Stimulated activated CD8-positive, alpha-beta memory T cell treated with anti-CD3 and anti-CD28 coated beads, Interleukin-7, amount 100 ng/mL, for 48 hours (primary cell): ENCODE data around the gene PRKN.

Experiments used
- DNase-seq, 2 donors: peaks; one replicate each; pipeline ENCODE4 v3.0.0-alpha.2; 2020; ENCODE audit warnings: low read depth in 1 of 2; ENCODE audit errors: extremely low read depth in 1 of 2

Gene PRKN

DNA sequence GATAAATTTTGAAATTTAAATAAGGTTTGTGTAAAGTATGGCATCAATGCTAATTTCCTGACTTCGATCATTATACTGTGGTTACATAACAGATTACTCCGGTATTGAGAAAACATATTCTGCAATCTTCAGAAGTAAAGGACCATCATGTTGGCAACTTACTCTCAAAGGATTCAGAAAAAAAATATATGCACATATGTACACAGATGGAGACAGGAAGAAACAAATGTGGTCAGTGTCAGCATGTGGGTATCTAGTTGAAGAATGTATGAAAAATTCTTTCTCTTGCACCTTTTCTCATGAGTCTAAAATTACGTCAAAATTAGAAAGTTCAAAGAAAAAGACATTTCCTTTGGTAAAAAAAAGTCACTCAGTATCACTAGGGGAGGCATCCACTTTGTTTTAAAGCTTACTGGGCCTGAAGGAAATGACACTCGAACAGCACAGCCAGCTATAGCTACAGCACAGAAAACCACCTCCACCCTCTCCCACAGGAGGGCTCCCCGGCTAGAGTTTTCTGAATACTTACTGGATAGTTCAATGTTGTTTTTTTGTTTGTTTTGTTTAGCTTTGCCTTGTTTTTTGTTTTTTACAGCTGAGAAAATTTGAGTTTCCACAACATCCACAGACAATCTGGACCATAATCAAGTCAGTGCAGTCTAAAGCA, 1136.5 kb downstream of the PRKN start:
- no peak for DNase-seq

DNA sequence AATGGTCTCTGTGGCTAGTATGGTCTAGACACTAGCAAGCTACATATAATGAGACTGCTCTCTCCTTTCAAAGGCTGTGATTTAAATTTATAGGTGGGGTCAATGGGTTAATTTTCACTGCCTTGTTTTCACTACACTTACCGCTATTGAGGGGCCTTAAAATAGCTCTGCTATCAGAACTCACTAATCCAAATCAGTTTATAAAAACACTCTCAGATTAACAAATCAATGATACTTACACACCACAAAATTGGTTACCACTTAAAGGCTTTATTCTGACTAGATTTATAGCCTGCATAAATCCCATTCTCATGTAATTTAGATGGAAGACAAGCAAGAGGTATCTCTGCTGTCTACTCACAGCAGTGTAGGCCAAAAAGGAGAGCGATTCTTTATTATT, 1140.7 kb downstream of the PRKN start:
- DNase-seq: no peak

DNA sequence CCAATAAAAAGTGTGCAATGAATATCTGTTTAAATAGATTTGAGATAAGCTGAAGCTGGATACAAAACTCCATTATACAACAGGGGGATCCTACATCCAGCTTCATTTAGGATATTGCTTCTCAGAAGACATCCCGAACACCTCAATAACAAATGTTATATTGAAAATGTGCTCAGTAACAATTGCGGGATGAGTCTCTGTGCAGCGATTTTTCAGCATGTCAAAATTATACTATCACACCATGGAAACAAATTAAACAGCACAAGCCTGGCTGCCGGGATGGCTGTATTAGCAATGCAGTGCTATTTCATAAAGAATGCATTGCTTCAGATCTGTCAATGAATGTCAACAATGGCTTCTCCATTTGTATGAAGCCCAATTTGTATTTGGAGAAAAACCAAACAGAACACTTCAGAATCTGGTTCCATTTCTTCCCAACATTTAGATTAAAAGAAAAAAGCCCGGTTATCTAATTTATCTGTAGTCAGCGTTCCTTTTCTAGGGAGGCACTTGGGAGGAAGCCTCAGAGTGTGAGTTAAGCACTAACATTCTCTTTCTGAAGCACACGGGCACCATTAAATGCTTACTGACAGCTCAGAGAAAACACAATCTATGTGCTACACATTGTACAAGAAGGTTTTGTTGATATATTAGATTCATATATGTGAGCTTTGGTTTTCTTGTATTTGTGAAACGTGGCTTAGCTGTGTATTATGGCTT, 1142.8 kb downstream of the PRKN start:
- no peak for DNase-seq

DNA sequence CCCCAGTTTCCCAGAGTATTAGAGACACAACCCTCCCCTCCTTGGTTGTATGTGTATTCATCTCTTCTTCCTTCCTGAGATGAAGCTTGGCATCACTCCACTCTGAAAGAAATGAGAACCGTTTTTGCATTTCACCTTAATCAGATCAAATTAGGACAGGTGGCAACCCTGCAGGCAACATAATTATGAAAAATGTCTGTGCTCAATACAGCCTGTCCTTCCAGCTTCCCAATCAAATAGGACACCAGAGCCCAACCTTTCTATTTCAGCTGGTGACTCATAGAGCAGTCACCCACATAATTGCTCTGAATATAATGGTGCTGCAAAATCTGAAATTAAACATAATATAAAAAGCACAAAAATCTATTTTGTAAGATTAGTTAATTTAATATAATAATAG, 1143.5 kb downstream of the PRKN start:
- no peak for DNase-seq

DNA sequence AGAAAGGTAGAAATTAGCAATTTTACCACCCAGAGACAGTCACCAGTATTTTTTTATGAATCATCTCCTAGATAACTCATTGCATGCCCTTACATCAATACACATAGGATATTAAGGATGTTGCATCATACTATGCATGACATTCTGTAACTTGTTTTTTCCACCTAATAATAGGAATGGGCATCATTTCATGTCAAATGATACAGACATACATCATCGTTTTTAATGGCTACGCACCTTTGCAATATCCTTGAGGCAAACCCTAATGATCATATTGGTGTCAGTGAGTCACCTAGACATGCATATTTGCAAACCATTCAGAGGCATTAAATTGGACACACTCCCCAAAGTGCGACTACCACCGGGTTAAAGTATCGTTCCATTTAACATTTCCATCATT, 1144.0 kb downstream of the PRKN start:
- no peak for DNase-seq

DNA sequence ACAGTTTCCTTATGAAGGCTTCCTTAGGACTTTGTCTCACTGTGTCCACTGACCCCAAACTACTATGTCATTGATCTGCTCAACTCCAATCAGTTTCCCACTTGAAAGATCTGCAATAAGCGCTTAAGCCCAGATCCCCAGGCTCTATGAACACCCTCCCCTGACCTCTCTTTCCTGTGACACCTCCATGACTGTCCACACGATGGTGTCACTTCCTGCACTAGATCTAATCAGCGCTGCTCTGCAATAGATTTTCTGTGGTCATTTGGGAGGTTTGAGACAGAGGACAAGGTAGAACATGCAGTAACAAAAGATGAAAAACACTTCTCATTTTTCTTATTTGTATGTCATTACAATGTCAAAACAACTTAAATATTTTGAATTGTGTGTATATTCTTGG, 1149.1 kb downstream of the PRKN start:
- DNase-seq: no peak

DNA sequence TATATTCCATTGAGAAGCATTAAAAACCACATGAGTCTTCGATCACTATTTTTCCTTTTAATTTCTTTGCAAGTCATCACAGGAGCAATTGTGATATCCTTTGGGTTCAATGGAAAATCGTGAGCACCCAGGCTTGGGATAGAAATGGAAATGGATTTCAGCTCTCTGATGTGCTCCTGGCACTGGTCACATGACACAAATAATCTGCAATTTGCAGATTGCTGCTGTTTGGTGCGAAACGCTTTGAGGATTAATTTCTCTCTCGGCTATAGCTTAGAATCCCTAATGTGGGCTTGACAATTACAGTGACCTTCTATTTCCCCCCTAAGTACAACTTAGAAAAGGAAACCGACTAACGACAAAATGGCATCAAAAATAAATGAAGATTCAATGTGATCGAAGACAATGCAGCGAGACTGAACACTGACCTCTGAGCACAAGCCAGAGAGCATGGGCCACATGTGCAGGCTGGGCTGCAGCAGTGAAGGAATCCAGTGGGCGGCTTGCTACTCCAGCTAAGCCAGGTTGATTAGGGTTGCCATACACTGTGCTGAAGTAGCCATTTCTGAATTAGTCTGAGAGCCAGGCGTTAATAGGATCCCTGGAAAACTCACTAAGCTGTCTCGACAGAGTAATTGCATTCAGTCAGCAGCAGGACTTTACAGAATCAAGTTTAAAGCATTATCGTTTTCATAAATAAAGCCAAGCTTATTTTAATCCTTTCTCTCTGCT, 1151.9 kb downstream of the PRKN start:
- DNase-seq: no peak

DNA sequence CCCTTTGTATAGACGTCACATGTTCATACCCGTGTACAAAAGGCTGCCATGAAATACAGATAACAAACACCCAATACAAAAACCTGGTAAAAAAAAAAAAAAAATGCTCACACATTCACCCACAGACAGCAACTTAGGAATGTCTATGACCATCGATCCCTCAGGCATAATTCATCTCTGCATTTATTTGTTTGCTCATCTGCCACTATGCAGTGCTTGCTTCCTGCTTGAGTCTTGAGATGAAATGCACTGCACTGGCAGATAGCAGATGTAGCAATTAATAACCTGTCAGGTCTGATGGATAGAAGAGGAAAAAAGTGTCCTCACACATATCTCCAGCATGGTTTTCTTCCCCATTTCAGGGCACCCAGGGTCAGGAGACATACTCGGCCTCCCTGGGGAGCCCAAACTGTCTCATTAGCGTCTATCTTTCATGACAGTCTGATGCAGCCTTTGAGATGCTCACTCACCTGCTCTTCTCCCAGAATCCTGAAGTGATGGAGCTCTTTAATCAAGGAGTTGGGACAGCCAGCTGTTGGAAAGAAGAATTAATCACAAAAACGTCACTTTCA, 1158.6 kb downstream of the PRKN start:
- DNase-seq: no peak

DNA sequence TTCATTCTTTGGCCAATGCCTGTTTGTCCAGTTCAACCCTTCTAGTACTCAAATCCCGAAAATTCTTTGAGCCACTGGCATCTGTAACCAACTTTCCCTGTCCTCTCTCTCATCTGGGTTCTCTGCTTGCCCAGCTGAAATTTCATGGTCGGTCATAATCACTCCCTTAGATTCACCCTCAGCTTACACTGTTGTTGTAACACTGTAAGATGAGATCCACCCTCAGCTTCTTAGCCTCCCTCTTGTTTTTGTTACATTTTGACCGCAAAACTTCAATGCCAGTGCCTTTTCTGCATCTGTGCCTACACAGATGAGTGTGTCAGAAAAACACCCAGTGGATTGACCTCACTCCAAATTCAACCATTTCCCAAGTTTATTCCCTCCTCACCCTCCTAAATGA, 1162.6 kb downstream of the PRKN start:
- DNase-seq: no peak

DNA sequence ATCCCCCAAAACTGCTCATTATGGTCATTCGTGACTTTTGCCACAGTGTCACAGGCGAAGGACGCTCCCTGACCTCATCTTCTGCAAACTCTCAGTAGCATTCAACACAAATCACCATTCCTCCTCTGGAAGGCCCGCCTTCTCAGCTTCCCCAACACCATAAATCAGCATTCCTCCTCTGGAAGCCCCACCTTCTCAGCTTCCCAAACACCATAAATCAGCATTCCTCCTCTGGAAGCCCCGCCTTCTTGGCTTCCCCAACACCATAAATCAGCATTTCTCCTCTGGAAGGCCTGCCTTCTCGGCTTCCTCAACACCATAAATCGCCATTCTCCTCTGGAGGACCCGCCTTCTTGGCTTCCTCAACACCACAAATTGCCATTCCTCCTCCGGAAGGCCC, 1165.7 kb downstream of the PRKN start:
- no peak for DNase-seq

DNA sequence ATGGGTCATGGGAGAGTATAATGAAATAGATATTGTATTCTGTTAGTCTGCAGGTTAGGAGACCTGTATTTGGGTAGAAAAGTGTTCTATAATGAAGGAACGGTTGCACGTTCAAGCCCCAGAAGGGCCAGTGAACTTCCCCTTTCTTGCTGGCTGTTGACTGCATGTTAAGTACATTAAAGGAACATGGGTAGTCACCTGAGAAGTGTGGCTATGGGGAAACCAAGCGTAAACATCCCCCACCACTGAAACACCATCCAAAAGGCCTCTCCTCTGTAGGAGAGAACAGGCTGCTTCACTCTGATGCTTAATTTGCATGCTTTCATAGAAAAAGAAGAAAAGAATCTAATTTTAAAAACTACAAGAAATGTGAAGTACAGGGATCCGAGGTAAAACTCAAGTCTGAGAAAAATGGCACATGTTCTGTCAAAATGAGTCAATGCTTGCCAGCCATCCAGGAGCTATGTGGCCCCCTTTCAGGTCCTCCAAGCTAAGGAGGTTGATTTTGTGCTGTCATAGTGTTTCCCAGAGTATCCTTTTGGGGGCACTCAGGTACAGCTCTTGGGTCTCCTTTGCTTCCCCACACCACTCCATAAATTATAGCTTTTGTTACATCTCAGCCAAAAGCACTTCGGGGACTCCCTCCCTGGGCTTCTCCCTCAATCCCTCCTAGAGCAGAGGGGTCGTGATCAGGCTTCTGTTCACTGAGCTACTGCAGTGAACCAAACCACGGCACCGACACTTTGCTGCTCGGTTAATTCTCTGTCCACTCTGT, 1170.0 kb downstream of the PRKN start:
- DNase-seq: no peak

DNA sequence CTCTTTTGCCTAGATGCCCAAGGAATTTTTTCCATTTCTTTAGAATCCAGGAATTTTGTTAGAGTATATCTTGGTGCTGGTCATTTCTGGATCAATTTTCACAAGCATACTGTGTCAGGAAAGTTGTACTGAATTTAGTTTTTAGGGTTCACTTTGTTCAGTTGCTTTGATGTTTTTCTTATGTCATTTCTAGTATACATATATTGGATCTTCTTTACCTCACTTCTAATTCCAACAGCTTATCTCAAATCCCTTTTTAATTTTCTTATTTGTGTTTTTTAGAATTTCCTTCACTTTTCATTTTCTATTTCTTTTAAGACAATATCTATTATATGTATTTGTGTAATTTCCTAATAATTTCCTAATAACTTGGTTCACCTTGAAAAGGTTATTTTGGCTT, 1172.7 kb downstream of the PRKN start:
- no peak for DNase-seq

DNA sequence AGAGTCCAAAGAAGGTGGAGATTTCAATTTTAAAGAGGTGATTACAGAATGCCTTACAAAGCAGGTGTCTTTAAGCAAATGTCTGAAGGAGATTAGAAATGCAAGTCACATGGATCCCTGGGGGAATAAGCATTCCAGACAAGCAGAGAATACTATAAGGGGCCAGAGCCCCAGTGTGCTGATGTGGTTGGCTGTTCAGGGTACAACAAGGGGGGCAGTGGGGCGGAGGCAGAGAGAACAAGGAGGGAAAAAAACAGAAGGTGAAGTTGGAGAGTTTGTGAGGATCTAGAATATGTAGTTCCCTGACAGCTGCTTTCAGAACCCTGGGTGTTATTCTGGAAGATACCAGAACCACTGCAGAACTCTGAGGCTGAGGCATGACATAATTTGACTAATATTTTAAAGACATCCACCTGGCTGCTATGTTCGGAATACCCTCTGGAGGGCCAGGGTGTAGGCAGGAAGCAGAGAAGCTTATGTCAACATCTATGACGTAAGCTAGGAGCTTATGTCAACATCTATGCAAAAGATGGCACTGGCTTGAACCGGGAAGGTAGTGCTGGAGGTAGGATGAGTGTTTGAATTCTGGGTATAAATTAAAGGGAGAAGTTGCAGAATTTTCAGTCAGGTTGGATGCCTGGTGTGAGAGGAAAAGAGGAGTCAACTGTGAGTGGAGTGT, 1177.5 kb downstream of the PRKN start:
- DNase-seq: no peak

DNA sequence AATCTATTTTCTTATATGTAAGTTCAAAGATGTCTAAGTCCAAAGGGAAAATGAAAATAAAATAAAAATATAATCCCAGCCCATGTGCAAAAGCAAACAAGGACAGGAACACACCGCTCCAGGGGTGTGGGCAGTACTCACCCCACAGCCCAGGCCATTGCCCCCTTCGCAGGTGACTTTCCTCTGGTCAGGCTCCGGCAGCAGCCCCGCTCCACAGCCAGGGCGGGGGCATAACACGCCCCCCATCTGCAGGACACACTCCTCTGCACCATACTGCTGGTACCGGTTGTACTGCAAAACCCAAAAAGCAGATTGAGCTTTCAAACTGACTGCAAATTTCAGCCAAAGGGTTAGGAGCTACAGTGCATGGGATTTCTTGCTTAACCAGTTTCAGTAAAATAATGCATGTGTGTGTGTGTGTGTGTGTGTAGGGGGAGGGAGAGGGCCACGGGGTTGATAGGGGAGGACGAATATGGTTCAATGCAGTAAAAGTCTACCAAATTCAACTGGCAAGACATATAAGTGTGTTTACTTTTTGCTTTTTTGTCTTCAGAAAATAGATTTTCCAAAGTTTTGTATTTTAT, 1178.8 kb downstream of the PRKN start:
- DNase-seq: no peak

DNA sequence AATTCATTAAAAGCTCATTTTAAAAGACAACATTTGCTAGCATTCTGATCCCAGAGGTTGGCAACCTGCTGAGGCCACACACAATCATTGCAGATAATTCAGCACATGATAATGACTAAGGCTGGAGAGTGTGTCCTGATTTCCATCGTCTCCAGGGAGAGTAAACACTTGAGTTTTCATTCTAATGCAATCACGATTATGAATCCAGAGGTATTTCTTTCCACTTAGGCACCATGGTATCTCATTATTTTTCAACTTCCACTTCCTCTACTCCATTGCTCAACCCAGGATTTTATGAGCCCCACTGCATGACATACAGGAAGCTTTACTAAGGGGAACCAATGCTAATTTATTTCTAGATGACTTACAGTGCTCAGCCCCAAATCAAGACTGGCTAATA, 1179.9 kb downstream of the PRKN start:
- no peak for DNase-seq

DNA sequence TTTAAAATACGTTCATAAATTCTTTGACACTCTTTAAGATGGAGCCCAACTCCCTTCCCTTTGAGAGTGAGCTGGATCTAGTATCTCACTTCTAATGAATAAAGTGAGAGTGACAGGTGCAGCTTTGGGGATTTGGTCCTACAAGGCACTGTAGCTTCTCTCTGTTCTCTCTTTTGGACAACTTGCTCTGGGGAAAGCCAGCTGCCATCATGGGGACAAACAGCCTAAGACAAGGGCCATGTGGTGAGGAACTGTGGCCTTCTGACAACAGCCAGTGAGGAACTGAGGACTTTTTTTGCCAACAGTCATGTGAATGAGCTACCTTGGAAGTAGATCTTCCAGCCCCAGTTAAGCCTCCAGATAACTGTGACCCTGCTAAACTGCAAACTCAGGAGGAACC, 1180.9 kb downstream of the PRKN start:
- no peak for DNase-seq

DNA sequence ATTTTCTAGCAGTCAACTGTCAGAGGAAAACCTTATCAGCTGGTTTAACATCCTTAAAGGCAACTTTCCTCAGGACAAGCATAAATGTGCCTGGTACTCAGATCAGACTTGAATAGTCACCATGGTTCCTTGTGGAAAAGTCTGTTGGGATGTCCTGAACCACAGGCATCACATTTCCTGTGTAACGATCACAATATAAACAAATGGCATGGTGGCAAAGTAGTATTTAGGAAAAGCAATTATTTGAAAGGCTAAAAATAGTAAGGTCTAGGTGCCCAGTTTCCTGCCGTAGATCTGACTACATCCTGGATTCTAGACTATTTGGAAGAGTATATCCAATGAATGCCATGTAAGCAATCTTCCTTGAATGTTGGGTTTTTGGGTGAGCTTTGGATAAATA, 1181.8 kb downstream of the PRKN start:
- no peak for DNase-seq

DNA sequence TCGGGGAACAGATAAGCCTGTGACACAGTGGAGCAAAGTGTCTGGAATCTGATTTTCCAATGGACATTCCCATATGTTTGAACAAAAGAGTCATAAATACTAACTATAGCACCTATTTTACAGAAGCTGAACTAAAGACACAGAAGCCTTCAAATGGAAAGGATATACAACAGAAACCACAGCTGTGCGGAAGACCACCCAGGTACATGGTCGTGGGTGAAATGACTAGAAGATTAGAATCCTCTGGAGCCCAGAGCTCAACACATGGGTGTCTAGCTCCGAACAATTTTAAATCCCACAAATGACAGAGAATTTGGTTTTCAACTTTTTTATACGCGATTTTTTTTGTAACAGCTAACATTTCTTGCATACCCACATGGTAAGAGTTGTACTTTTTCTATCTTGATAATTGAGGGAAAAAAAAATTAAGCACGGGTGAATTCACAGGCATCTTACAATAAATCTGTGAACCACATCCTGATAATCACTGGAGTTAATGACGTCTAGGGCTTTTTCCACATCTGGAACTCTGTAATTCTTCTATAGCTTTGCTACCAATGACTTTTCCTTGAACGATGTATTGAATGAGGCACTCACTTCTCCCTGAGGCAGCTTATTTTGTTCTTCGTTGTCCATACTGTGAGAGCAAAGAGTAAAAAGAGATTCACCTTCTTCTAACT, 1182.6 kb downstream of the PRKN start:
- DNase-seq: no peak

DNA sequence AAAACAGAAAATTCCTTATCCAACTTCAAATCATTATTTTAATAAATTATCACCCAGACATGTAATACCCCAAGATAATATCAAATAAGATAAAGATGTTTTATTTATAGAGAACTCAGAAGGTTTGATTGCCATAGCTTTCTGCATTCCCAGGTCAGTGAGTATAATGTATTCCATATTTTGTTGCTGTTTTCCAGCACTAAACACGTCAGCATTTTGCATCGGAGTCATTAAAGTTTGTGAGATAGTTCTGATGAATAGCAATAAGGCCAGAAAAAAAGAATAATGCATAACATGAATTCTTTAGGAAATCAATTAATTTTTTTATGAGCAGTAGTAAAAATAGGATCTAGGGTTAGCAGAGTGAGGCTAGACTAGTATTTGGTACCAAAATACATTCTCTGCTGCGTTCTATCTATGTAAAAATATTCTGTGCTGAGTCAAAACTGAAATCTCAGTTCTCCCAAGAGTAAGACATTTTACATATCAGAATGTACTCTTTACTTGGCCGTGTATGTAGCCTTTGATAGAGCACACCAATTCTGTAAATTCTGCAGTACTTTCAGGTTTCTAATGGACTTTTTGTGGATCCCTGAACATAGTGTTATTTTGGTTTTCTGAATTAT, 1183.8 kb downstream of the PRKN start:
- no peak for DNase-seq
